Measurements from ENCODE around the gene DBI. TPM values are rescaled to one million over a fixed set of nuclear protein-coding genes. Genes with fewer than 3 reads are reported as not detected.

Gene DBI
- polyA plus RNA-seq, 4 donors, result 234 to 281 (median 238) TPM

Other genes with a start within 250 kb of the DBI start
- gene C1QL2, start 208.2 kb upstream of the DBI start, polyA plus RNA-seq (ENCODE audit: insufficient read length in 4 of 4), result not detected
- 1 to 10 TPM; 1.6 to 2.0 (median 1.7) TPM for gene STEAP3, start 143.1 kb upstream of the DBI start, polyA plus RNA-seq (ENCODE audit: insufficient read length in 4 of 4)
- 10 to 100 TPM; 18.3 to 26.5 (median 20.6) TPM for gene C2orf76, start 143 bp upstream of the DBI start, polyA plus RNA-seq (ENCODE audit: insufficient read length in 4 of 4)
- gene TMEM37, start 64.9 kb downstream of the DBI start, polyA plus RNA-seq (ENCODE audit: insufficient read length in 4 of 4), result 10 to 100 TPM; 45.1 to 63.1 (median 59.9) TPM
- 10 to 100 TPM in 2 of 4 donors, 1 to 10 TPM in 2; 6.1 to 20.2 (median 9.7) TPM for gene SCTR, start 157.5 kb downstream of the DBI start, polyA plus RNA-seq (ENCODE audit: insufficient read length in 4 of 4)
- 10 to 100 TPM; 18.6 to 36.9 (median 24.9) TPM for gene CFAP221, start 177.5 kb downstream of the DBI start, polyA plus RNA-seq (ENCODE audit: insufficient read length in 4 of 4)

Data from left renal cortex interstitium (tissue), 4 donors.